Progenitor cell of endocrine pancreas (in vitro differentiated cells): ENCODE measurements around the gene PYY. TPM values are rescaled to one million over a fixed set of nuclear protein-coding genes. Genes with fewer than 3 reads are reported as not detected.

Experiments used
- DNase-seq: peaks from one replicate; pipeline ENCODE4 v3.0.0; 2021; ENCODE audit warnings: low spot score; ENCODE audit not compliant: unreplicated experiment
- H3K27ac Mint-ChIP-seq: 2 replicates; pipeline ENCODE4 v1.8.0; 2021; ENCODE audit warnings: mild to moderate bottlenecking, moderate library complexity, mixed read lengths
- H3K27me3 Mint-ChIP-seq: 2 replicates; pipeline ENCODE4 v1.8.0; 2021; ENCODE audit warnings: mixed read lengths
- H3K36me3 Mint-ChIP-seq: 2 replicates; pipeline ENCODE4 v1.8.0; 2022; ENCODE audit warnings: mixed read lengths; ENCODE audit not compliant: insufficient read depth
- H3K4me1 Mint-ChIP-seq: 2 replicates; pipeline ENCODE4 v1.8.0; 2021; ENCODE audit warnings: low read depth, mixed read lengths
- H3K4me3 Mint-ChIP-seq: 2 replicates; pipeline ENCODE4 v1.8.0; 2021; ENCODE audit warnings: low read depth, mild to moderate bottlenecking, moderate library complexity, mixed read lengths
- H3K9me3 Mint-ChIP-seq: 2 replicates; pipeline ENCODE4 v1.8.0; 2021; ENCODE audit warnings: low read depth, mixed read lengths
- total RNA-seq: library from RNA; stranded (reverse); gene quantifications from 2 replicates; pipeline ENCODE4 v1.2.1, GENCODE V29; 2021
- TF ChIP-seq, protein P1 (sequence below): fragments of 200-600 bp; sonication (generic); IDR thresholded peaks from one replicate; pipeline ENCODE4 v1.5.0; 2021; ENCODE audit warnings: antibody characterized with exemption, mild to moderate bottlenecking; ENCODE audit not compliant: unreplicated experiment

PYY gene
- total RNA-seq, 1 donor from 2014 or later: 0.84 TPM

DNA sequence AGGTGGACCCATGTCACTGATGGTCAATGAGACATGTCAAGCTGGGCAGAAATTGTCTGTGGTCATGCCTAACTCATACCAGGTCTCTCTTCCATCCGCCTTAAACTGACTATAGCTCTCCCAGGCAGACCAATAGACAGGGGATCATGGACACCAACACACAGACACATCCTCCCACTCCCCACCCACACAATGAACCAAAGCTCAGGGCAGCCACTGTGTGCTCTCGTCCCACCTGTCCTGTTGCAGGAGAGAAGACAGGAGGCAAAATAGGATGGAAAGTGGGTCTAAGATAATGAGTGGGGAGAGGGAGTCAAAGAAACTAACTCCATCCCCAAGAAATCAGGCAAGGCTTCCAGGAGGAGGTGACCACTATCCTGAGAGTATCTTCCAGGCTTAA is 3.2 kb downstream of the PYY start:
- Mint-ChIP-seq H3K27me3 (peaks cover 77% of the 10 kb centered on the region), H3K4me1 (peaks cover 3% of the 10 kb centered on the region), H3K27ac (no peak overlapping the region), H3K36me3 (no peaks in the 10 kb centered on the region), H3K9me3 (no peaks in the 10 kb centered on the region), H3K4me3 (no peak overlapping the region)
- DNase-seq: no peak
- TF ChIP-seq, protein P1, sequence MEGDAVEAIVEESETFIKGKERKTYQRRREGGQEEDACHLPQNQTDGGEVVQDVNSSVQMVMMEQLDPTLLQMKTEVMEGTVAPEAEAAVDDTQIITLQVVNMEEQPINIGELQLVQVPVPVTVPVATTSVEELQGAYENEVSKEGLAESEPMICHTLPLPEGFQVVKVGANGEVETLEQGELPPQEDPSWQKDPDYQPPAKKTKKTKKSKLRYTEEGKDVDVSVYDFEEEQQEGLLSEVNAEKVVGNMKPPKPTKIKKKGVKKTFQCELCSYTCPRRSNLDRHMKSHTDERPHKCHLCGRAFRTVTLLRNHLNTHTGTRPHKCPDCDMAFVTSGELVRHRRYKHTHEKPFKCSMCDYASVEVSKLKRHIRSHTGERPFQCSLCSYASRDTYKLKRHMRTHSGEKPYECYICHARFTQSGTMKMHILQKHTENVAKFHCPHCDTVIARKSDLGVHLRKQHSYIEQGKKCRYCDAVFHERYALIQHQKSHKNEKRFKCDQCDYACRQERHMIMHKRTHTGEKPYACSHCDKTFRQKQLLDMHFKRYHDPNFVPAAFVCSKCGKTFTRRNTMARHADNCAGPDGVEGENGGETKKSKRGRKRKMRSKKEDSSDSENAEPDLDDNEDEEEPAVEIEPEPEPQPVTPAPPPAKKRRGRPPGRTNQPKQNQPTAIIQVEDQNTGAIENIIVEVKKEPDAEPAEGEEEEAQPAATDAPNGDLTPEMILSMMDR: no peak

DNA sequence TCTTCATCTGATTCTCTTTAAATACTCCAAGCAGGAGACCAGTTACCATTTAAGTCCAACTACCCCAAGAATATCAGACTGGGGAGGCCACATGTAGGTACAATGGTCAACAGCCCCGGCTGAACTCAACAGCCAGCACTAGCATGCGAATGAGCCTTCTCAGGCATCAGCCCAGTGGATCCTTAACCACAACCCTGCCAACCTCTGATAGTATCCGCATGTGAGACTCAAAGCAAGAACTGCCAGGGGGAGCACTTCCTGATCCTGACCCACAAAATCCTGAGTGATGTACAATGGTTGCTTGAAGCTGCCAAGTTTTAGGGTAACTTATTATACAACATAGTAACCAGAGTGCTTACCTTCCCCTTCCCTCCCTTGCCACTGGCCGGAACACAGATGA is 4.0 kb downstream of the PYY start:
- no peak overlapping the region for H3K27ac Mint-ChIP-seq
- no peak for DNase-seq
- H3K9me3 Mint-ChIP-seq: no peaks in the 10 kb centered on the region
- H3K27me3 Mint-ChIP-seq: peaks cover 78% of the 10 kb centered on the region
- TF ChIP-seq, protein P1: no peak
- peaks cover 3% of the 10 kb centered on the region for H3K4me1 Mint-ChIP-seq
- H3K36me3 Mint-ChIP-seq: no peaks in the 10 kb centered on the region
- H3K4me3 Mint-ChIP-seq: no peak overlapping the region

DNA sequence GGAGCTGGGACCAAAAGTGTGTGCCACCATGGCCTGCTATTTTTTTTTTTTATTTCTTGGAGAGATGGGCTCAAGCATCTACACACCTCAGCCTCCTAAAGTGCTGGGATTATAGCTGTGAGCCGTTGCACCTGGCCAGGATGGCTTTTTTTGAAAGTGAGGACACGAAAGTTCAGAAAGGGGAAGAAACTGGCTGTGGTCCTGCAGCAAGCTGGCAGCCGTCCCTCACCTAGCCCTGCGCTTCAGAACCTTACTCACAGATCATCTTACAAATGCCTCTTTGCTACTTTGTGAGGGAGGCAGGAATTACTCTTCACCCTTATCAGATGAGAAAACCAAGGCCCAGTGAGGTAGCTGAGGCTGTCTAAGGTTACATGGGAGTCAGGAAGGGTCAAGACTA is 7.0 kb downstream of the PYY start:
- Mint-ChIP-seq H3K4me1 (no peaks in the 10 kb centered on the region), H3K4me3 (no peak overlapping the region), H3K36me3 (no peaks in the 10 kb centered on the region), H3K27ac (no peak overlapping the region), H3K9me3 (no peaks in the 10 kb centered on the region), H3K27me3 (peaks cover 67% of the 10 kb centered on the region)
- TF ChIP-seq, protein P1: no peak
- DNase-seq: no peak

DNA sequence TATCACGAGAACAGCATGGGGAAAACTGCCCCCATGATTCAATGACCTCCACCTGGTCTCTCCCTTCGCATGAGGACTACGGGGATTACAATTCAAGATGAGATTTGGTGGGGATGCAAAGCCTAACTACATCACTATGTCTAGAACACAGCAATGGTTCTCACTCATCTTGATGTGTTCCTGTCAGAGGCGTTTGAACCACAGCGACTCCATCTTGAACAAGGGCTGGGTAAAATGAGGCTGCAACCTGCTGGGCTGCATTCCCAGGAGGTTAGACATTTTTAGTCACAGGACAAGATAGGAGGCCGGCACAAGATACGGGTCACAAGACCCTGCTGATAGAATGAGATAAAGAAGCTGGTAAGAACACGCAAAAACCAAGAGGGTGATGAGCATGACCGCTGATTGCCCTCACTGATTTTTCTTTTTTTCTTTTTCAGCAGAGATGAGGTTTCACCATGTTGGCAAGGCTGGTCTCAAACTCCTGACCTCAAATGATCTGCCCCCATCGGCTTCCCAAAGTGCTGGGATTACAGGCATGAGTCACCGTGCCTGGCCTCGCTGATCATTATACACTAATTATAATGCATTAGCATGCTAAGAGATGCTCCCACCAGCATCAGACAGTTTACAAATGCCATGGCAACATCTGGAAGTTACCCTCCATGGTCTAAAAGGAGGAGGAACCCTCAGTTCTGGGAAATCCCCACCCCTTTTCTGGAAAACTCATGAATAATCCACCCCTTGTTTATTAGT is 8.5 kb downstream of the PYY start:
- H3K4me3 Mint-ChIP-seq: no peak overlapping the region
- H3K27ac Mint-ChIP-seq: no peak overlapping the region
- no peaks in the 10 kb centered on the region for H3K9me3 Mint-ChIP-seq
- no peaks in the 10 kb centered on the region for H3K36me3 Mint-ChIP-seq
- TF ChIP-seq, protein P1: no peak
- DNase-seq: no peak
- H3K4me1 Mint-ChIP-seq: no peaks in the 10 kb centered on the region
- H3K27me3 Mint-ChIP-seq: peaks cover 58% of the 10 kb centered on the region

DNA sequence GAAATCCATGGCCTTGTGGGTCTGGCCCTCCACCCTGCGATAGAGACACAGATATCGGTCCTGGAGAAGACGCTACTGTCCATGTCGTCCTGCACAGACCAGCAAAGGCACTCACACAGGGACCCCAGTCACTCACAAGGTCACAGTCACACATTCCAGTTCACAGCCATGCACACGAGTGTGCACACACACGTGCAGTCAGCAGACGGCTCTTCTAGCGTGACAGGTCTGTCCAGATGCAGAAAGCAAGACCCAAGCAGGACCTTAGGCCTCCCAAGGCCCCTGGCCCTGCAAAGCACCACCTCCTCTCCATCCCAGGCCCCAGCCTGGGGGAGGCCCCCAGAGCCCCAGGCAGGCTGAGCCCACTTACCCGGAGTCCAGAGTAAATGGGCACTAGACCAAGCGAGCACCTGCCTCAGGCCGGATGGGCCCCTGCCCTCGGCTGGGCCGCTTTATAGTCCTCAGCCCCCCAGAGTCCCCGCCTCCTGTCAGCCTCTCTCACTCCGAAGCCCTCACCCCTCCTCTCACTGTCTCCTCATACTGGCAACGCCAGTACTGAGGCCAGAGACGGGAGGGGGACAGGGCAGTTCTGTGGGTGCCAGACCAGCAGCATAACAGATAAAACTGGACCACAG is 11.6 kb downstream of the PYY start, which contains the start of gene PPY:
PPY (minus strand) TSS at position 426 of the 635 bp plus-strand sequence. CDS start 822 bp downstream, outside the sequence.
- no peaks in the 10 kb centered on the region for H3K4me1 Mint-ChIP-seq
- TF ChIP-seq, protein P1: no peak
- H3K27ac Mint-ChIP-seq: no peak within 1 kb of the TSS
- no peaks in the 10 kb centered on the region for H3K9me3 Mint-ChIP-seq
- H3K27me3 Mint-ChIP-seq: peaks cover 60% of the 10 kb centered on the region
- no peaks in the 10 kb centered on the region for H3K36me3 Mint-ChIP-seq
- no peak for DNase-seq
- H3K4me3 Mint-ChIP-seq: no peak within 1 kb of the TSS
